Psoas muscle (tissue), 8 donors: Measurements from ENCODE around the gene FAAP24. TPM values are rescaled to one million over a fixed set of nuclear protein-coding genes. Genes with fewer than 3 reads are reported as not detected.

Experiments used
- ATAC-seq, 4 donors: fragments of 200-7000 bp; cut with Tn5 transposase; one replicate each; pipeline ENCODE4 v1.9.1; 2020; ENCODE audit warnings: moderate library complexity in 3 of 4, mild to moderate bottlenecking in 2 of 4
- DNase-seq, 2 donors: peaks; one replicate each; pipeline ENCODE4 v3.0.0-alpha.2; 2020
- H3K27ac ChIP-seq: fragments of 200-600 bp; one replicate; pipeline ENCODE4 v1.8.0; 2022
- H3K27me3 ChIP-seq, 3 donors: fragments of 200-600 bp in 1 of 3; one replicate each; pipeline versions ENCODE4 v1.6.1 to v1.8.0; 2013 to 2022; ENCODE audit warnings: low read length in 2 of 3, mild to moderate bottlenecking in 2 of 3, moderate library complexity in 1 of 3; ENCODE audit not compliant: insufficient read depth in 3 of 3
- H3K36me3 ChIP-seq, 2 donors: fragments of 200-600 bp in 1 of 2; one replicate each; pipeline versions ENCODE4 v1.6.1 to v1.8.0; 2013 to 2022; ENCODE audit warnings: low read depth in 1 of 2, mild to moderate bottlenecking in 1 of 2, moderate library complexity in 1 of 2; ENCODE audit not compliant: insufficient read depth in 1 of 2
- H3K4me1 ChIP-seq: fragments of 200-600 bp; one replicate; pipeline ENCODE4 v1.8.0; 2022
- H3K4me3 ChIP-seq: fragments of 200-600 bp; one replicate; pipeline ENCODE4 v1.8.0; 2022; ENCODE audit warnings: mild to moderate bottlenecking
- H3K9me3 ChIP-seq: fragments of 200-600 bp; one replicate; pipeline ENCODE4 v1.8.0; 2022
- WGBS, 3 donors: extraction: QIAGEN DNeasy Blood & Tissue Kit; methylation state at CpG; one replicate each; pipeline versions ENCODE4 v1.1.6 to v1.1.7; 2013; 5-methylcytosine and 5-hydroxymethylcytosine counted together
- intact Hi-C, 2 donors: fragments of 100-400 bp; cut with DNase I; formaldehyde crosslinking; loops; one replicate each; pipeline versions ENCODE4 v1.11.0 to v1.14.2; 2022
- long read RNA-seq, 2 donors: library from polyadenylated mRNA; unstranded; transcript quantifications; one replicate each; pipeline ENCODE4 v2.0.0, GENCODE V29; 2021
- polyA plus RNA-seq, 3 donors: library from polyadenylated mRNA; stranded (reverse); fragments of 200-250 nt; gene quantifications; one replicate each; pipeline ENCODE4 v1.2.3, GENCODE V29; 2013
- total RNA-seq, 4 donors: library from RNA; stranded (reverse); fragmentation: NEBNext Ultra II Directional in 2 of 4; extraction: Animal tissue kit (Norgen Biotek cat#: 25700) in 2 of 4; gene quantifications; one replicate each; pipeline versions ENCODE4 v1.2.1 to v1.2.4, GENCODE V29; 2021 to 2023
- TF ChIP-seq, protein P1 (sequence below): fragments of 200-600 bp; IDR thresholded peaks from one replicate; pipeline ENCODE4 v1.8.0; 2022; ENCODE audit warnings: antibody characterized with exemption
- donor health status: healthy with polysubstance abuse.
- donor health status: DM: no; HTN: no; CAD: no; lungs with moderate emphysema.
- donor health status: Bipolar disorder and iron deficiency.
- donor health status: healthy.
- donor health status: DM: yes; HTN: yes; CAD: no.
- donor health status: DM: no; HTN: no; CAD: no.
- donor health status: DM: no; HTN: no; CAD: no.
- donor health status: DM: yes; HTN: yes; CAD: no.

FAAP24 gene, protein sequence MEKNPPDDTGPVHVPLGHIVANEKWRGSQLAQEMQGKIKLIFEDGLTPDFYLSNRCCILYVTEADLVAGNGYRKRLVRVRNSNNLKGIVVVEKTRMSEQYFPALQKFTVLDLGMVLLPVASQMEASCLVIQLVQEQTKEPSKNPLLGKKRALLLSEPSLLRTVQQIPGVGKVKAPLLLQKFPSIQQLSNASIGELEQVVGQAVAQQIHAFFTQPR
- under 1 TPM in 3 of 4 donors, not detected in 1; 0.12 to 0.58 (median 0.23) TPM for total RNA-seq
- polyA plus RNA-seq = 1 to 10 TPM in 2 of 3 donors, under 1 TPM in 1; 0.15 to 2.9 (median 1.8) TPM
- long read RNA-seq, donor 1 = 0 reads
- long read RNA-seq, donor 2 = 0 reads

DNA sequence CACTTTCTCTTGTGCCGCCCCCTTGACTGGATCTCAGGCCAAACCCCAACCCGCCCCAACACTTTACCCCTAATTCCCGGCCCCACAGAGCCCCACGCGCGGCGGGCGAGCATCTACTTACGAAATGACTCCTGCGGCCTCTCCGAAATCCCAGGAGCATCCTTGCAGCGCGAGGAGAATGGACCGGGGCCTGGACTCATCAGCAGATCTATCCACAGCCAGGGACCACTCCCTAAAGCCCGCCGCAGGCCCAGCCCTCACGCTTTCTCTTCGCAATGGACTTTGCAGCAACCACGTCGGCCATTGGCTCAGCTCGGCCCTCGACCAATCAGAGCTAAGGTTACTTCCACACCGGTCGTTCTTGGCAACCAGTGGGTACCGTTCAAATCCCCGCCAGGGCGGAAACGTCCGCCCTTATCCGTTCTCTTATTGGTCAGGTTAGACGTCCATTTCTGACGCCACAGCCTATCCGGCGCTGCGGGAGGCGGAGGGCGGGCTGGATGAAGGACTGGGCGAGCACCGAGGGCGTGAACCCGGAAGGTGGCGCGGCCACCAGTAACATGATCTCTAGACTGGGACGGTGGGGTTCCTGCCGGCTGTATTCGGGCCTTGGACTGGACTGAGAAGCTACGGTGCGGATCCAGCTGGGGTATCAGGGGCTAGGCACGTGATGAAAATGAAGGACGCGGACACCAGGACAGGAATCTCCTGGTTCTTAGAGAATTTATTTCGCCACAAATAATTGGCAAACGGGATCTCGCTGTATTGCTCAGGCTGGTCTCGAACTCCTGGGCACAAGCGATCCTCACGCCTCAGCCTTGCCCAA lies at the start of gene FAAP24, which contains the start of gene CEP89:
Gene FAAP24, plus strand, starts transcription at position 528 of the 826 bp plus-strand sequence. CDS start 955 bp downstream, outside the sequence.
Gene CEP89, minus strand, starts transcription at position 244 of the 826 bp plus-strand sequence. Its CDS starts 84 bp downstream, at position 160.
- DNase-seq (peak; percentile 96 to 98), ATAC-seq (peak; percentile 99 to 100 (median 100))
- intact Hi-C loops = loop anchor here in 1 of 2 donors (5.0 kb wide), 1 partner anchor 150 kb away; no protein-coding TSS in a partner anchor
- Histone ChIP-seq H3K27me3 (no peaks in the 10 kb centered on the region), H3K9me3 (no peaks in the 10 kb centered on the region), H3K27ac (peak within 1 kb of the TSS; percentile 58), H3K36me3 (peaks cover 0 to 9% of the 10 kb centered on the region in 2 donors), H3K4me1 (peaks cover 6% of the 10 kb centered on the region), H3K4me3 (peak within 1 kb of the TSS; percentile 79)
- TF ChIP-seq, protein P1, sequence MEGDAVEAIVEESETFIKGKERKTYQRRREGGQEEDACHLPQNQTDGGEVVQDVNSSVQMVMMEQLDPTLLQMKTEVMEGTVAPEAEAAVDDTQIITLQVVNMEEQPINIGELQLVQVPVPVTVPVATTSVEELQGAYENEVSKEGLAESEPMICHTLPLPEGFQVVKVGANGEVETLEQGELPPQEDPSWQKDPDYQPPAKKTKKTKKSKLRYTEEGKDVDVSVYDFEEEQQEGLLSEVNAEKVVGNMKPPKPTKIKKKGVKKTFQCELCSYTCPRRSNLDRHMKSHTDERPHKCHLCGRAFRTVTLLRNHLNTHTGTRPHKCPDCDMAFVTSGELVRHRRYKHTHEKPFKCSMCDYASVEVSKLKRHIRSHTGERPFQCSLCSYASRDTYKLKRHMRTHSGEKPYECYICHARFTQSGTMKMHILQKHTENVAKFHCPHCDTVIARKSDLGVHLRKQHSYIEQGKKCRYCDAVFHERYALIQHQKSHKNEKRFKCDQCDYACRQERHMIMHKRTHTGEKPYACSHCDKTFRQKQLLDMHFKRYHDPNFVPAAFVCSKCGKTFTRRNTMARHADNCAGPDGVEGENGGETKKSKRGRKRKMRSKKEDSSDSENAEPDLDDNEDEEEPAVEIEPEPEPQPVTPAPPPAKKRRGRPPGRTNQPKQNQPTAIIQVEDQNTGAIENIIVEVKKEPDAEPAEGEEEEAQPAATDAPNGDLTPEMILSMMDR = no peak
- WGBS, 3 donors = 1 to 2% (median 2%) methylated on average over 57 of the region's 57 CpGs

DNA sequence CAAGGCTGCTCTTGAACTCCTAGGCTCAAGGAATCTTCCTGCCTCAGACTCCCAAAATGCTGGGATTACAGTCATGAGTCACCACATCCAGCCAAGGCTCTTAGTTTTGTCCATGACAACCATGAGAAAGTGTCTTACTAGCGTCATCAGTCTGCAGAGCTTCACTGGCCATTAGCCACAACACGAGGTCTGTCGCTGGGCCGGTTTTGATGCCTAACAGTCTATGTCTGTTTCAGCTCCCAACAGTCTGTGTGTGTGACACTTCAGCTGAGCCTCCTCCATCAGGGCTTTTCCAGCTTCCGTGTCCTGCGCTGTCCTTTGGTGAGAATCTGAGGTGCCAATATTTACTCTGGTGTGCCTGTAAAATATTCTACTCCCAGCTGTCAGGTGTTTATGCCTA lies 47.8 kb upstream of the FAAP24 start:
- no peak for ATAC-seq
- WGBS, 3 donors = 92 to 97% (median 93%) methylated on average over 6 of the region's 6 CpGs
- Histone ChIP-seq H3K9me3 (peaks cover 6% of the 10 kb centered on the region), H3K27me3 (no peaks in the 10 kb centered on the region), H3K36me3 (peaks cover 0 to 65% of the 10 kb centered on the region in 2 donors), H3K4me3 (no peak overlapping the region), H3K27ac (no peak overlapping the region), H3K4me1 (no peaks in the 10 kb centered on the region)
- DNase-seq = no peak
- TF ChIP-seq, protein P1 = no peak
- intact Hi-C loops = no loop called here

DNA sequence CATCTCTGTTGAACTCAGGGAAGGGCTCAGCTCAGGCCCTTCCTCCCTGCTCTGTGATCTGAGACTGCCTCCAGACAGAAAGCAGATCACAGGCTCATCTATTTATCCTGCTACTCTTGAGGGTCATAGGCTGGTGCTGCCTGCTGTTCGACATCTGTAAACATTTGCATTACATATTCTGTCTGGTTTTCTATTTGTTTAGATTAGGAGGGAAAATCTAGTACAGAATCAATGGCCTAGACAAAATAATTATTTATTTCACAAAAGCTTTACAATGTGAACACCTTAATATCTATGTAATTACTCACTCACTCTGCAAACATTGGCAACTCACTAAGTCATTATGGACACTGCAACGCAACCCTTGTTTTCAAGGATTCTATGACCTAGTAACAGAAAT lies 43.2 kb upstream of the FAAP24 start:
- no peak for ATAC-seq
- Histone ChIP-seq H3K27ac (no peak overlapping the region), H3K4me1 (no peaks in the 10 kb centered on the region), H3K27me3 (no peaks in the 10 kb centered on the region), H3K9me3 (peaks cover 6% of the 10 kb centered on the region), H3K36me3 (peaks cover 0 to 74% of the 10 kb centered on the region in 2 donors), H3K4me3 (no peak overlapping the region)
- DNase-seq = no peak
- intact Hi-C loops = no loop called here
- WGBS, 3 donors = 97 to 100% (median 98%) methylated on average over 2 of the region's 2 CpGs
- TF ChIP-seq, protein P1 = no peak

DNA sequence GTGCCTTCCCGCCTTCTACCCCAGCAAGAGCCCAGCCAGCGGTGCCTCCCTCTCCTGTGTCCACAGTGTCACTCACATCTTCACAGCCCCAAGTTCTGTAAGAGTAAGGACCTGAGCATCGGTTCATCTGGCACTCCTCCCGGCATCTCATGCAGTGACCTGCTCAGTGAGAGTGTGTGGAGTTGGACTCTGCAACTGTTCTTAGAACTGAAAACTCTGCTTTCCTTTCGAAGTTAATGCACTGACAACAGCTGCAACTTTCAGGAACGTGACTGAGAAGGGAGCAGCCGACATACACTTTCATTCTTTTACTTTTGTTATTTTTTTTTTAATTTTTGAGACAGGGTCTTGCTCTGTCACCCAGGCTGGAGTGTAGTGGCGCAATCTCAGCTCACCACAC lies 41.5 kb upstream of the FAAP24 start:
- H3K27ac ChIP-seq = no peak overlapping the region
- TF ChIP-seq, protein P1 = no peak
- WGBS, 3 donors = 96 to 97% (median 97%) methylated on average over 8 of the region's 8 CpGs
- H3K27me3 ChIP-seq = no peaks in the 10 kb centered on the region
- H3K9me3 ChIP-seq = peaks cover 6% of the 10 kb centered on the region
- H3K4me3 ChIP-seq = no peak overlapping the region
- ATAC-seq (no peak), DNase-seq (no peak)
- H3K36me3 ChIP-seq = peaks cover 0 to 66% of the 10 kb centered on the region in 2 donors
- intact Hi-C loops = no loop called here
- no peaks in the 10 kb centered on the region for H3K4me1 ChIP-seq
